PC-3 (cell line): ENCODE results near the gene CACNA1B.
"Not testable (repeated sequence)": the region's sequence is repeated elsewhere in the genome, so short reads cannot be mapped to it uniquely, and the experiment has no call there.

Experiments
- CTCF ChIP-seq: fragments of 300-600 bp; sonication (generic); conservative IDR thresholded peaks from 2 replicates; pipeline ENCODE4 v1.5.1; 2017; ENCODE audit warnings: antibody characterized with exemption, low read depth, mild to moderate bottlenecking, low read length
- EZH2 ChIP-seq: fragments of 300-600 bp; sonication (generic); IDR thresholded peaks from one replicate; pipeline ENCODE4 v1.6.1; 2017; ENCODE audit warnings: antibody characterized with exemption, mild to moderate bottlenecking, low read length; ENCODE audit not compliant: unreplicated experiment
- EZH2phosphoT487 ChIP-seq: fragments of 300-600 bp; sonication (generic); IDR thresholded peaks from 2 replicates; pipeline ENCODE4 v1.6.1; 2018; ENCODE audit warnings: mild to moderate bottlenecking, antibody characterized with exemption, low read length, borderline replicate concordance

- not testable (repeated sequence) for TF ChIP-seq CTCF, EZH2phosphoT487, EZH2
Measured at GRCh38 chr9:138166793-138167192, 289.2 kb downstream of the CACNA1B start.
